Transverse colon (tissue), 4 donors: ENCODE measurements around the gene PDZD7. TPM values are rescaled to one million over a fixed set of nuclear protein-coding genes. Genes with fewer than 3 reads are reported as not detected.

Experiments
- DNase-seq: peaks from one replicate; pipeline ENCODE4 v3.0.0-alpha.2; 2019
- H3K27ac ChIP-seq, 4 donors: fragments of 200-600 bp; sonication (generic); 2 replicates each; pipeline ENCODE4 v1.5.1; 2016 to 2018; ENCODE audit warnings: inconsistent platforms in 4 of 4
- H3K27me3 ChIP-seq: fragments of 200-600 bp; sonication (generic); 2 replicates; pipeline ENCODE4 v1.5.1; 2017; ENCODE audit warnings: inconsistent platforms
- H3K36me3 ChIP-seq, 4 donors: fragments of 200-600 bp; sonication (generic); 2 replicates each; pipeline ENCODE4 v1.5.1; 2017 to 2019; ENCODE audit warnings: inconsistent platforms in 4 of 4
- H3K4me1 ChIP-seq, 4 donors: fragments of 200-600 bp; sonication (generic); 2 replicates each; pipeline ENCODE4 v1.5.1; 2017 to 2020; ENCODE audit warnings: inconsistent platforms in 4 of 4
- H3K4me3 ChIP-seq, 4 donors: fragments of 200-600 bp; sonication (generic); 1 replicate in 1 of 4; 2 replicates in 3 of 4; pipeline versions ENCODE4 v1.5.1 to v1.6.1; 2017 to 2019; ENCODE audit warnings: inconsistent platforms in 4 of 4
- H3K9me3 ChIP-seq, 2 donors: fragments of 200-600 bp; sonication (generic); 2 replicates each; pipeline ENCODE4 v1.5.1; 2017 to 2019; ENCODE audit warnings: inconsistent platforms in 2 of 2
- EP300 ChIP-seq: sonication (generic); formaldehyde crosslinking; IDR thresholded peaks from one replicate; pipeline ENCODE4 v1.6.1; 2017; ENCODE audit warnings: antibody characterized with exemption, low read depth
- POLR2A ChIP-seq: fragments of 450-650 bp; IDR thresholded peaks from one replicate; pipeline ENCODE4 v1.6.1; 2016; ENCODE audit warnings: antibody characterized with exemption, mild to moderate bottlenecking, moderate library complexity
- POLR2AphosphoS5 ChIP-seq, 3 donors: sonication (generic); formaldehyde crosslinking; IDR thresholded peaks; one replicate each; pipeline ENCODE4 v1.6.1; 2016; ENCODE audit warnings: antibody characterized with exemption in 3 of 3
- WGBS, 2 donors: methylation state at CpG; one replicate each; pipeline ENCODE4 v1.1.5; 2018; ENCODE audit warnings: low coverage in 1 of 2; 5-methylcytosine and 5-hydroxymethylcytosine counted together
- in situ Hi-C, 4 donors: fragments of 200-750 bp; cut with MboI; loops; one replicate each; pipeline versions ENCODE4 v1.15.0 to v1.15.1; 2017; ENCODE audit warnings: low sequenced_read_pairs in 3 of 4, low pct_ligation_motif_present in 1 of 4, low pct_unique_long_range_greater_than_20kb in 1 of 4
- intact Hi-C: fragments of 100-400 bp; cut with DNase I; formaldehyde crosslinking; loops from one replicate; pipeline ENCODE4 v1.15.1; 2023; ENCODE audit warnings: low total_unique reads
- total RNA-seq, 4 donors: library from RNA; depleted of rRNA; stranded (reverse); fragments of >200 nt; gene quantifications; one replicate each; pipeline ENCODE4 v1.1.0, GENCODE V29; 2016
- TF ChIP-seq, protein P1 (sequence below), 5 experiments: fragments of 200-600 bp in 3 of 5; fragments of 450-650 bp in 2 of 5; sonication (generic) in 3 of 5; IDR thresholded peaks; 1 replicate in 2 of 5; 2 replicates in 3 of 5; pipeline ENCODE4 v1.5.1; 2016 to 2017; ENCODE audit warnings: antibody characterized with exemption in 5 of 5, inconsistent platforms in 3 of 5, mild to moderate bottlenecking in 2 of 5, moderate library complexity in 1 of 5

PDZD7 gene
- total RNA-seq, 4 donors from 2014 or later, result 0.27 to 2.0 (median 0.64) TPM; not detected in 1

GRCh38 chr10:101001659-101002035 lies 29.3 kb downstream of the PDZD7 start:
- H3K36me3 ChIP-seq, result peaks cover 0 to 15% (median 5%) of the 10 kb centered on the region in 4 donors
- in situ Hi-C loops (no loop called here), intact Hi-C loops (no loop called here)
- TF ChIP-seq POLR2AphosphoS5 (IDR thresholded peaks at IDR 0.05) (no peak), EP300 (no peak), POLR2A (no peak)
- TF ChIP-seq, protein P1, sequence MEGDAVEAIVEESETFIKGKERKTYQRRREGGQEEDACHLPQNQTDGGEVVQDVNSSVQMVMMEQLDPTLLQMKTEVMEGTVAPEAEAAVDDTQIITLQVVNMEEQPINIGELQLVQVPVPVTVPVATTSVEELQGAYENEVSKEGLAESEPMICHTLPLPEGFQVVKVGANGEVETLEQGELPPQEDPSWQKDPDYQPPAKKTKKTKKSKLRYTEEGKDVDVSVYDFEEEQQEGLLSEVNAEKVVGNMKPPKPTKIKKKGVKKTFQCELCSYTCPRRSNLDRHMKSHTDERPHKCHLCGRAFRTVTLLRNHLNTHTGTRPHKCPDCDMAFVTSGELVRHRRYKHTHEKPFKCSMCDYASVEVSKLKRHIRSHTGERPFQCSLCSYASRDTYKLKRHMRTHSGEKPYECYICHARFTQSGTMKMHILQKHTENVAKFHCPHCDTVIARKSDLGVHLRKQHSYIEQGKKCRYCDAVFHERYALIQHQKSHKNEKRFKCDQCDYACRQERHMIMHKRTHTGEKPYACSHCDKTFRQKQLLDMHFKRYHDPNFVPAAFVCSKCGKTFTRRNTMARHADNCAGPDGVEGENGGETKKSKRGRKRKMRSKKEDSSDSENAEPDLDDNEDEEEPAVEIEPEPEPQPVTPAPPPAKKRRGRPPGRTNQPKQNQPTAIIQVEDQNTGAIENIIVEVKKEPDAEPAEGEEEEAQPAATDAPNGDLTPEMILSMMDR (IDR thresholded peaks at IDR 0.05), result no peak
- no peaks in the 10 kb centered on the region for H3K9me3 ChIP-seq
- peaks cover 10 to 43% (median 38%) of the 10 kb centered on the region in 4 donors for H3K4me1 ChIP-seq
- no peaks in the 10 kb centered on the region for H3K27me3 ChIP-seq
- WGBS, 2 donors, result 75% methylated on average over 5 of the region's 5 CpGs; no CpG with 5 or more reads in 1 of the 2 donors
- no peak for DNase-seq
- H3K4me3 ChIP-seq, result peak overlapping the region in 1 of 4 donors; percentile 30
- H3K27ac ChIP-seq, result peak overlapping the region; percentile 94 to 98 (median 97)

DNA sequence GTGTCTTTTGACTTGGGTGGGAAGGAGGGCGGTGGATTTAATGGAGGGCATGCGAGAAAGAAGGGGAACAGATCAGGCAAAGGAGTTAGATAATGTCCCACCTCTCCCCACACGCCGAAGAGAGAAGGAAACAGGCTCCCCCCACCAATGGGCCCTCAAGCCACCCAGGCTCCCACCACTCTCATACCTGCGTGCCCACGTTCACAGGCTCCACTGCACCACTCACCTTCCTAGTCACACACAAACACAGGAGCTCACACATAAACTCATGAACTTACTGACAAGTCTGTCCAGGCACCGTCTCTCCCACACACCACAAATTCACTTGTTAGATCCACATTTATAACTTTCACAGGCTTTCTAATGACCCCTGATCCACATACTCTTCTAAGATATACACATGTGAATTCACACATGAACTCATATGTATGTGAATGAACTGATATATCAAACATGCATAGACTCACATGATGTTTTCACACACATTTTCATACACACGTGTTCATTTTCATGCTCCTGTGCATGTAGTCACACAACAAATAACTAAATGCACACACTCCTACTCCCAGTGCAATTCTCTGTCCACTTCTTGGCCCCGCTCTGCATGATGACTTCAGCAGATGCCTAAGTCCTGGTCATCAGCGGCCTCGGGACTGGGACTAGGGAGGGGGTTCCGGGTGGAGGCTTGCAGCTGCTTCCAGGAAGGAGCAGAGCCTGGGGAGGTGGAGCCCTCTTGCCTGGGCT lies 29.8 kb downstream of the PDZD7 start:
- peaks cover 0 to 15% (median 4%) of the 10 kb centered on the region in 4 donors for H3K36me3 ChIP-seq
- intact Hi-C loops (no loop called here), in situ Hi-C loops (no loop called here)
- H3K27ac ChIP-seq, result peak overlapping the region; percentile 94 to 98 (median 97)
- DNase-seq, result peak; percentile 81
- H3K27me3 ChIP-seq, result no peaks in the 10 kb centered on the region
- H3K4me1 ChIP-seq, result peaks cover 14 to 49% (median 44%) of the 10 kb centered on the region in 4 donors
- no peaks in the 10 kb centered on the region for H3K9me3 ChIP-seq
- TF ChIP-seq EP300, result no peak
- TF ChIP-seq POLR2A, result peak; percentile 62
- peak; percentile 90 to 94 (median 92) for TF ChIP-seq POLR2AphosphoS5 (IDR thresholded peaks at IDR 0.05)
- peak overlapping the region in 3 of 4 donors; percentile 66 to 77 (median 68) for H3K4me3 ChIP-seq
- 31 to 44% methylated on average over 9 to 12 of the region's 12 CpGs for whole genome bisulfite sequencing, 2 donors

GRCh38 chr10:101000127-101000914 lies 30.6 kb downstream of the PDZD7 start:
- Histone ChIP-seq H3K4me3 (peak overlapping the region; percentile 66 to 77 (median 72)), H3K27me3 (no peaks in the 10 kb centered on the region), H3K36me3 (peaks cover 0 to 9% (median under 1%) of the 10 kb centered on the region in 4 donors), H3K27ac (peak overlapping the region; percentile 94 to 98 (median 97)), H3K9me3 (no peaks in the 10 kb centered on the region), H3K4me1 (peaks cover 14 to 49% (median 44%) of the 10 kb centered on the region in 4 donors)
- no peak for TF ChIP-seq EP300
- TF ChIP-seq POLR2AphosphoS5 (IDR thresholded peaks at IDR 0.05), result no peak
- no peak for TF ChIP-seq POLR2A
- TF ChIP-seq, protein P1 (IDR thresholded peaks at IDR 0.05), result no peak
- 22% methylated on average over 19 of the region's 19 CpGs; no CpG with 5 or more reads in 1 of the 2 donors for WGBS, 2 donors
- intact Hi-C loops (no loop called here), in situ Hi-C loops (no loop called here)
- peak; percentile 25 for DNase-seq

DNA sequence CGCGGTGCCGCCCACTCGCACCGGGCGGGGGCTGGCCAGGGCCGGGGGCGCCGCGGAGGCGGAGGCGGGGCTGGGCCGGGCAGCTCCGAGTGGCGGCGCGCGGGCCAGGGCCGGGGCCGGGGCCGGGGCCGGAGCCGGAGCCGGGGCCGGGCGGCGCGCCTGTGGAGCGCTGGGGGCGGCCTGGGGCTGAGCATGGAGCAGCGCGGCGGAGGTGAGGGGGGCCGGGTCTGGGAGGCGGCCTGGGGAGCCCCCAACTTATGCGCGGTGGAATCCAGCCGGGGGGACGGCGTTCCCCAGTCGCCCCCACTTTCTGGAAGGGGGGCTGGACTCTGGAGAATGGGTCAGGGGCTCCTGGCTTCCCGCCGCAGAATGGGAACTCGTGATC lies 31.2 kb downstream of the PDZD7 start, which contains the start of gene LZTS2:
Gene LZTS2, plus strand, starts transcription at position 67 of the 385 bp plus-strand sequence. CDS start 2,731 bp downstream, outside the sequence.
- in situ Hi-C loops, result no loop called here
- no peak for DNase-seq
- intact Hi-C loops, result no loop called here
- Histone ChIP-seq H3K27me3 (no peaks in the 10 kb centered on the region), H3K27ac (peak within 1 kb of the TSS; percentile 94 to 98 (median 97)), H3K4me1 (peaks cover 14 to 49% (median 44%) of the 10 kb centered on the region in 4 donors), H3K9me3 (no peaks in the 10 kb centered on the region), H3K4me3 (peak within 1 kb of the TSS; percentile 66 to 77 (median 72)), H3K36me3 (peaks cover 0 to 9% (median 0%) of the 10 kb centered on the region in 4 donors)
- TF ChIP-seq, protein P1 (IDR thresholded peaks at IDR 0.05), result no peak
- no peak for TF ChIP-seq EP300
- no peak for TF ChIP-seq POLR2A
- no peak for TF ChIP-seq POLR2AphosphoS5 (IDR thresholded peaks at IDR 0.05)
- 7% methylated on average over 22 of the region's 44 CpGs; no CpG with 5 or more reads in 1 of the 2 donors for WGBS, 2 donors
